ENCODE data around the gene ABHD17A.

The ABHD17A gene

GRCh38 chr19:1853295-1854038 is 31.8 kb downstream of the ABHD17A start:
- peak; percentile 37 for DNase-seq (ENCODE audit: low read depth, low spot score)

GRCh38 chr19:1852581-1853128 is 32.6 kb downstream of the ABHD17A start:
- DNase-seq (ENCODE audit: low read depth, low spot score): no peak

- DNase-seq (ENCODE audit: low read depth, low spot score): no peak
Measured at GRCh38 chr19:1851654-1852580, 33.4 kb downstream of the ABHD17A start.

GRCh38 chr19:1850809-1851653 is 34.3 kb downstream of the ABHD17A start:
- no peak for DNase-seq (ENCODE audit: low read depth, low spot score)

GRCh38 chr19:1849886-1850398 is 35.4 kb downstream of the ABHD17A start:
- DNase-seq (ENCODE audit: low read depth, low spot score): no peak

- DNase-seq (ENCODE audit: low read depth, low spot score): no peak
Measured at GRCh38 chr19:1849132-1849474, 36.2 kb downstream of the ABHD17A start.

GRCh38 chr19:1848399-1849131 is 36.7 kb downstream of the ABHD17A start, which contains the start of gene REXO1:
Gene REXO1, minus strand, starts transcription at chr19:1848483. Its CDS starts 125 bp downstream, at chr19:1848358.
- peak; percentile 79 for DNase-seq (ENCODE audit: low read depth, low spot score)

- no peak for DNase-seq (ENCODE audit: low read depth, low spot score)
Measured at GRCh38 chr19:1847684-1848398, 37.5 kb downstream of the ABHD17A start.

GRCh38 chr19:1847348-1847683 is 38.0 kb downstream of the ABHD17A start:
- no peak for DNase-seq (ENCODE audit: low read depth, low spot score)

- DNase-seq (ENCODE audit: low read depth, low spot score): no peak
Measured at GRCh38 chr19:1846517-1847204, 38.6 kb downstream of the ABHD17A start.

- no peak for DNase-seq (ENCODE audit: low read depth, low spot score)
Measured at GRCh38 chr19:1845642-1846041, 39.7 kb downstream of the ABHD17A start.

GRCh38 chr19:1845125-1845515 is 40.2 kb downstream of the ABHD17A start:
- DNase-seq (ENCODE audit: low read depth, low spot score): no peak

- no peak for DNase-seq (ENCODE audit: low read depth, low spot score)
Measured at GRCh38 chr19:1844513-1845124, 40.7 kb downstream of the ABHD17A start.

- DNase-seq (ENCODE audit: low read depth, low spot score): no peak
Measured at GRCh38 chr19:1843646-1844394, 41.5 kb downstream of the ABHD17A start.

- no peak for DNase-seq (ENCODE audit: low read depth, low spot score)
Measured at GRCh38 chr19:1843116-1843515, 42.2 kb downstream of the ABHD17A start.

- no peak for DNase-seq (ENCODE audit: low read depth, low spot score)
Measured at GRCh38 chr19:1841209-1841924, 43.9 kb downstream of the ABHD17A start.

- DNase-seq (ENCODE audit: low read depth, low spot score): no peak
Measured at GRCh38 chr19:1840541-1841115, 44.7 kb downstream of the ABHD17A start.
